ENCODE data around the gene AFAP1. TPM values are rescaled to one million over a fixed set of nuclear protein-coding genes. Genes with fewer than 3 reads are reported as not detected.

The AFAP1 gene
- total and polyA plus RNA-seq, 8 donors: 23.6 to 31.4 (median 27.4) TPM

DNA sequence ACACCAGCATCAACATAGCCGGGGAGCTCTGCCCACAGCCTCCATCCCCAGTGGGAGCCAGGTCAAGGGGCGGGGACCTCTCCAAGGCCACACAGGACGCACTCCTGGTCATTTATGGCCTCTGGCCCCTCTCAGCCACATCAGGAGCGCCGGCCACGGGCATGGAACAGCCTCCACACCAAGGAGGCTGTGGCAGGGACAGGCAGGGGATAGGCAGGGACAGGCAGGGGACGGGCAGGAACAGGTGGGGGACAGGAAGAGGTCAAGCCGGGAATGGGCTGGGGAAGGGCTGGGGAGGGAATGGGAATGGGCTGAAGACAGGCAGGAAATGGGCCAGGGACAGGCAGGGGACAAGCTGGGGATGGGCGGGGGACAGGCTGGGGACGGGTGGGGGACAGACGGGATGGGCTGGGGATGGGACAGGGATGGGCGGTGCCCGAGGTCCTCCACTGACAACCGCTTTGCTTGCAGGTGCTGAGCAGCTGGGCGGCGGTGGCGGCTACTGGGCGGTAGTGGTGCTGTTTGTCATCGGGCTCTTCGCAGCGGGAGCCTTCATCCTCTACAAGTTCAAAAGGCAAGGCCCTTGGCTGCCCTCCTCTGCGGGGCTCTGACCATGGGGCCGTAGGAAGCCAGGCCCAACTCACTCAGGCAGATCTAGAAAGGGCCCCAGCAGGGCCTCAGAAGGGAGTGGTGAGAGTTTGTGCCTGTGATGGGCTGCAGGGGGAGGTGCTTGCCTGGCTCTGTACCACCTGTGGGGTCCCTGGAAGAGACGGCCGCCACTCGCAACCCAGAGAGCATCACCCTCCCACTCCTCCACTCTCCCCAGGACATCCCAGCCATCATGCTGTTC, 205.6 kb downstream of the AFAP1 start:
- Histone ChIP-seq H3K36me3 (peaks cover 0 to 7% of the 10 kb centered on the region in 2 donors), H3K27me3 (peaks cover 0 to 13% of the 10 kb centered on the region in 2 donors), H3K9me3 (no peaks in the 10 kb centered on the region), H3K4me3 (no peak overlapping the region), H3K27ac (no peak overlapping the region), H3K4me1 (no peaks in the 10 kb centered on the region)
- ATAC-seq (no peak), DNase-seq (peak in 1 of 4 donors; percentile 81)
- intact Hi-C loops (cut with DNase I): no loop called here
- TF ChIP-seq, protein P1, sequence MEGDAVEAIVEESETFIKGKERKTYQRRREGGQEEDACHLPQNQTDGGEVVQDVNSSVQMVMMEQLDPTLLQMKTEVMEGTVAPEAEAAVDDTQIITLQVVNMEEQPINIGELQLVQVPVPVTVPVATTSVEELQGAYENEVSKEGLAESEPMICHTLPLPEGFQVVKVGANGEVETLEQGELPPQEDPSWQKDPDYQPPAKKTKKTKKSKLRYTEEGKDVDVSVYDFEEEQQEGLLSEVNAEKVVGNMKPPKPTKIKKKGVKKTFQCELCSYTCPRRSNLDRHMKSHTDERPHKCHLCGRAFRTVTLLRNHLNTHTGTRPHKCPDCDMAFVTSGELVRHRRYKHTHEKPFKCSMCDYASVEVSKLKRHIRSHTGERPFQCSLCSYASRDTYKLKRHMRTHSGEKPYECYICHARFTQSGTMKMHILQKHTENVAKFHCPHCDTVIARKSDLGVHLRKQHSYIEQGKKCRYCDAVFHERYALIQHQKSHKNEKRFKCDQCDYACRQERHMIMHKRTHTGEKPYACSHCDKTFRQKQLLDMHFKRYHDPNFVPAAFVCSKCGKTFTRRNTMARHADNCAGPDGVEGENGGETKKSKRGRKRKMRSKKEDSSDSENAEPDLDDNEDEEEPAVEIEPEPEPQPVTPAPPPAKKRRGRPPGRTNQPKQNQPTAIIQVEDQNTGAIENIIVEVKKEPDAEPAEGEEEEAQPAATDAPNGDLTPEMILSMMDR (IDR thresholded peaks at IDR 0.05): no peak

DNA sequence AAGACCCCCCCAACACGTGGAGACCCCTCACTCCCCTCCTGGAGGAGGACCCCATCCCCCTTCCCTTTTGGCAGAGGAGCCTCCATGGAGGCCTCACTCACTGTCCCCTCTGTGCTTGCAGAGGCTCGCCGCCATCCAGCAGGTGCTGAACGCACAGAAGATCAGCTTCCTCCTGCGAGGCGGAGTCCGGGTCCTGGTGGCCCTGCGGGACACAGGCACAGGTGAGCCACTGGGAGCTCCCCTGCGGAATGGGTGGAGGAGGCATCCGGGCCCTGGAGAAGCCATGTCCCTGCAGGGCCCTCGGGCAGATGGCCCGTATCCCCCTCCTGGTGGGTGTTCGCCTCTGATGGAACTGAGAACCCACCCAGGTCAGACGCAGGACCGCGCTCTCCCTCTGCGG, 206.5 kb downstream of the AFAP1 start:
- Histone ChIP-seq H3K9me3 (no peaks in the 10 kb centered on the region), H3K27me3 (peaks cover 0 to 13% of the 10 kb centered on the region in 2 donors), H3K4me3 (no peak overlapping the region), H3K27ac (no peak overlapping the region), H3K4me1 (no peaks in the 10 kb centered on the region), H3K36me3 (peaks cover 0 to 5% of the 10 kb centered on the region in 2 donors)
- DNase-seq: peak in 1 of 4 donors; percentile 67
- TF ChIP-seq, protein P1 (IDR thresholded peaks at IDR 0.05): no peak
- intact Hi-C loops (cut with DNase I): no loop called here
- ATAC-seq: no peak

DNA sequence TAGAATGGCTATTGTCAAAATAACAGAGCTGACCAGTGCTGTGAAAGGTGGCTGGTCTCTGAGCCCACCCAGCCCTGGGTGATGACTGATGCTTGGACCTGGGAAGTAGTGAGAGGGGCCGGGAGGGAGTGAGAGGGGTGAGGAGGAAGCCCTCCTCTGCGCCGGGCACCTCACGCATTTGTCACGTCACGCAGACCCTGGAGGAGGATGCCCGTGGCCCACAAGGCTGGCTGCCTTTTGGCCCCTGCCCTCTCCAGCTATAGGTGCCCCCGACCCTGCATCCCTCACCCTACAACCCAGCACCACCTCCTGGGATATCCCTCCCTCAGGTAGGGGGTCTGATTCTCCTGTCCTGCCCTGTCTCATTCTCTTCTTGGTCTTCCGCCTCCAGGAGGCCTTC, 207.4 kb downstream of the AFAP1 start:
- intact Hi-C loops (cut with DNase I): no loop called here
- TF ChIP-seq, protein P1 (IDR thresholded peaks at IDR 0.05): no peak
- ATAC-seq: no peak
- no peak overlapping the region for H3K27ac ChIP-seq
- no peaks in the 10 kb centered on the region for H3K36me3 ChIP-seq
- no peak overlapping the region for H3K4me3 ChIP-seq
- H3K27me3 ChIP-seq: peaks cover 0 to 13% of the 10 kb centered on the region in 2 donors
- DNase-seq: no peak
- H3K4me1 ChIP-seq: no peaks in the 10 kb centered on the region
- no peaks in the 10 kb centered on the region for H3K9me3 ChIP-seq

DNA sequence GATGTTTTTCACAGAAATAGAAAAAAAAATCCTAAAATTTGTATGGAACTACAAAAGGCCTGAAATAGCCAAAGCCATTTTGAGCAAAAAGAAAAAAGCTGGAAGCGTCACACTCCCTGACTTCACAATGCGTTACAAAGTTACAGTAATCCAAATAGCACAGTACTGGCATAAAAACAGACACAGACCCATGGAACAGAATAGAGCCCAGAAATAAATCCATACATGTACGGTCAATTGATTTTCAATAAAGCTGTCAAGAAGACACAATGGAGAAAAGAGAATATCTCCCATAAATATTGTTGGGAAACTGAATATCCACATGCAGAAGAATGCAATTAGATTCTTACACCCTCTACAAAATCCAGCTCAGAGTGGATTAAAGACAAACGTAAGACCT, 208.2 kb downstream of the AFAP1 start:
- H3K9me3 ChIP-seq: no peaks in the 10 kb centered on the region
- no peak overlapping the region for H3K4me3 ChIP-seq
- ATAC-seq (no peak), DNase-seq (no peak)
- no peak overlapping the region for H3K27ac ChIP-seq
- intact Hi-C loops (cut with DNase I): no loop called here
- H3K27me3 ChIP-seq: peaks cover 0 to 13% of the 10 kb centered on the region in 2 donors
- TF ChIP-seq, protein P1 (IDR thresholded peaks at IDR 0.05): no peak
- H3K36me3 ChIP-seq: no peaks in the 10 kb centered on the region
- H3K4me1 ChIP-seq: no peaks in the 10 kb centered on the region

DNA sequence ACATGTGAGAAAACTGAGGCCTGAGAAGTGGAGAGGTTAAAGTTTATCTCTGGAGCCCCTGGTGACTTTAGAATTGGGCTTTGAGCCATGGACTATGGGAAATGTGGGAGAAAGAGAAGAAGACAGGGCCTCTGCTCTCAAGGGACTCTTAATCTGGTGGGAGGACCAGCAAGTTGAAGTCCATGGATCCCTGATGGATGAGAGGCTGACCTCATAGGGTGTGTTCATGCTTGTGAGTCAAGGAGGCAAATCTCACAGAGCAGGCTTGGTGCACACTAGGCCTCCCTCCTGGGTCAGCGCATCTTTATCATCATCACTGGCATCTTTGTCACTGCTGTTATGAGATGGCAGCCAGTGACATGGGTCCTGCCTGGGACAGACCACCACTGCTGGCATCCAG, 211.9 kb downstream of the AFAP1 start:
- Histone ChIP-seq H3K4me1 (no peaks in the 10 kb centered on the region), H3K9me3 (no peaks in the 10 kb centered on the region), H3K27me3 (no peaks in the 10 kb centered on the region), H3K4me3 (no peak overlapping the region), H3K36me3 (no peaks in the 10 kb centered on the region), H3K27ac (no peak overlapping the region)
- intact Hi-C loops (cut with DNase I): loop anchor here in 1 of 2 donors (10.0 kb wide), 1 partner anchor 533 kb away; the partner anchor contains the start of gene SORCS2
- ATAC-seq (no peak), DNase-seq (no peak)
- TF ChIP-seq, protein P1 (IDR thresholded peaks at IDR 0.05): no peak

All from left lung (tissue), 10 donors.